ENCODE data around the gene ADARB2. TPM values are rescaled to one million over a fixed set of nuclear protein-coding genes. Genes with fewer than 3 reads are reported as not detected.
A peak's percentile ranks its signal among the peaks of the same experiment; 100 is the strongest.
"Not testable (repeated sequence)": the region's sequence is repeated elsewhere in the genome, so short reads cannot be mapped to it uniquely, and the experiment has no call there.

ADARB2 gene
- total and polyA plus RNA-seq, 4 experiments from 2014 or later = 13.5 to 14.1 TPM; not detected in 2

- H3K4me3 Mint-ChIP-seq = no peak overlapping the region
- no peaks in the 10 kb centered on the region for H3K36me3 Mint-ChIP-seq
Observed at GRCh38 chr10:1166101-1166827, 571.1 kb downstream of the ADARB2 start.

GRCh38 chr10:1163831-1164230 lies 573.5 kb downstream of the ADARB2 start:
- ChIA-PET CTCF (ENCODE audit: partially characterized antibody) (interaction anchor here (0.6 kb wide), 1 partner anchor 11 kb away, joined by 3 read pairs; no protein-coding TSS in a partner anchor), POLR2A (ENCODE audit: partially characterized antibody) (no interaction called here)
- H3K27me3 ChIP-seq (ENCODE audit: insufficient read depth, low read length) = no peaks in the 10 kb centered on the region
- Mint-ChIP-seq H3K36me3 (no peaks in the 10 kb centered on the region), H3K27me3 (peaks cover 2 to 15% of the 10 kb centered on the region in 2 donors), H3K4me1 (no peaks in the 10 kb centered on the region), H3K27ac (no peak overlapping the region), H3K4me3 (no peak overlapping the region), H3K9me3 (peaks cover 0 to 2% (median 0%) of the 10 kb centered on the region in 8 donors)
- no peaks in the 10 kb centered on the region for H3K9me3 ChIP-seq (ENCODE audit: control insufficient read depth in 1 of 2, low read length in 2 of 2)
- H3K27ac ChIP-seq (ENCODE audit: low read depth, low read length) = no peak overlapping the region
- no peaks in the 10 kb centered on the region for H3K36me3 ChIP-seq (ENCODE audit: insufficient read depth, low read length)
- H3K4me3 ChIP-seq (ENCODE audit: low read length in 2 of 2) = no peak overlapping the region
- H3K4me1 ChIP-seq (ENCODE audit: insufficient read depth, low read length) = no peaks in the 10 kb centered on the region
- DNase-seq = no peak
- intact Hi-C loops (cut with micrococcal nuclease) = no loop called here

More at GRCh38 chr10:1166101-1166827, 571.1 kb downstream of the ADARB2 start:
- no peak overlapping the region for H3K27ac ChIP-seq (ENCODE audit: low read depth, low read length)
- no peak overlapping the region for H3K4me3 ChIP-seq (ENCODE audit: low read length in 2 of 2)
- H3K36me3 ChIP-seq (ENCODE audit: insufficient read depth, low read length) = no peaks in the 10 kb centered on the region
- ChIA-PET CTCF (ENCODE audit: partially characterized antibody) (no interaction called here), POLR2A (ENCODE audit: partially characterized antibody) (no interaction called here)
- no peaks in the 10 kb centered on the region for H3K9me3 ChIP-seq (ENCODE audit: control insufficient read depth in 1 of 2, low read length in 2 of 2)
- no peak overlapping the region for H3K27ac Mint-ChIP-seq
- H3K9me3 Mint-ChIP-seq = peaks cover 0 to 2% (median 0%) of the 10 kb centered on the region in 8 donors
- H3K27me3 Mint-ChIP-seq = peaks cover 2 to 13% of the 10 kb centered on the region in 2 donors
- no peaks in the 10 kb centered on the region for H3K27me3 ChIP-seq (ENCODE audit: insufficient read depth, low read length)
- no peak for DNase-seq
- no peaks in the 10 kb centered on the region for H3K4me1 Mint-ChIP-seq
- intact Hi-C loops (cut with micrococcal nuclease) = no loop called here
- H3K4me1 ChIP-seq (ENCODE audit: insufficient read depth, low read length) = no peaks in the 10 kb centered on the region

GRCh38 chr10:1163204-1163660 lies 574.1 kb downstream of the ADARB2 start:
- ChIA-PET POLR2A (ENCODE audit: partially characterized antibody) (no interaction called here), CTCF (ENCODE audit: partially characterized antibody) (interaction anchor here (0.6 kb wide), 1 partner anchor 12 kb away, joined by 3 read pairs; no protein-coding TSS in a partner anchor)
- H3K36me3 Mint-ChIP-seq = no peaks in the 10 kb centered on the region
- intact Hi-C loops (cut with micrococcal nuclease) = no loop called here
- H3K9me3 ChIP-seq (ENCODE audit: control insufficient read depth in 1 of 2, low read length in 2 of 2) = no peaks in the 10 kb centered on the region
- H3K4me3 Mint-ChIP-seq = peak overlapping the region in 1 of 8 donors; percentile 22
- H3K4me3 ChIP-seq (ENCODE audit: low read length in 2 of 2) = no peak overlapping the region
- H3K36me3 ChIP-seq (ENCODE audit: insufficient read depth, low read length) = no peaks in the 10 kb centered on the region
- no peak for DNase-seq
- peaks cover 0 to 2% (median 0%) of the 10 kb centered on the region in 8 donors for H3K9me3 Mint-ChIP-seq
- H3K27ac Mint-ChIP-seq = no peak overlapping the region
- H3K4me1 ChIP-seq (ENCODE audit: insufficient read depth, low read length) = no peaks in the 10 kb centered on the region
- no peaks in the 10 kb centered on the region for H3K27me3 ChIP-seq (ENCODE audit: insufficient read depth, low read length)
- H3K27me3 Mint-ChIP-seq = peaks cover 2 to 14% of the 10 kb centered on the region in 2 donors
- H3K27ac ChIP-seq (ENCODE audit: low read depth, low read length) = no peak overlapping the region
- no peaks in the 10 kb centered on the region for H3K4me1 Mint-ChIP-seq

GRCh38 chr10:1162481-1163203 lies 574.7 kb downstream of the ADARB2 start:
- no peak for DNase-seq
- Mint-ChIP-seq H3K4me1 (no peaks in the 10 kb centered on the region), H3K4me3 (no peak overlapping the region), H3K27ac (no peak overlapping the region), H3K27me3 (peaks cover 2 to 10% of the 10 kb centered on the region in 2 donors), H3K9me3 (peaks cover 0 to 2% (median 0%) of the 10 kb centered on the region in 8 donors), H3K36me3 (no peaks in the 10 kb centered on the region)
- Histone ChIP-seq H3K9me3 (ENCODE audit: control insufficient read depth in 1 of 2, low read length in 2 of 2) (no peaks in the 10 kb centered on the region), H3K4me3 (ENCODE audit: low read length in 2 of 2) (no peak overlapping the region), H3K27me3 (ENCODE audit: insufficient read depth, low read length) (no peaks in the 10 kb centered on the region), H3K36me3 (ENCODE audit: insufficient read depth, low read length) (no peaks in the 10 kb centered on the region), H3K27ac (ENCODE audit: low read depth, low read length) (no peak overlapping the region), H3K4me1 (ENCODE audit: insufficient read depth, low read length) (no peaks in the 10 kb centered on the region)
- ChIA-PET POLR2A (ENCODE audit: partially characterized antibody) (no interaction called here), CTCF (ENCODE audit: partially characterized antibody) (no interaction called here)
- intact Hi-C loops (cut with micrococcal nuclease) = no loop called here

GRCh38 chr10:1161315-1161673 lies 576.0 kb downstream of the ADARB2 start:
- H3K36me3 Mint-ChIP-seq; intact Hi-C loops (cut with micrococcal nuclease); DNase-seq; H3K4me1 ChIP-seq (ENCODE audit: insufficient read depth, low read length); H3K4me1 Mint-ChIP-seq; H3K4me3 ChIP-seq (ENCODE audit: low read length in 2 of 2); H3K9me3 ChIP-seq (ENCODE audit: control insufficient read depth in 1 of 2, low read length in 2 of 2); H3K27ac Mint-ChIP-seq; H3K36me3 ChIP-seq (ENCODE audit: insufficient read depth, low read length); CTCF ChIA-PET (ENCODE audit: partially characterized antibody); POLR2A ChIA-PET (ENCODE audit: partially characterized antibody); H3K27ac ChIP-seq (ENCODE audit: low read depth, low read length); H3K9me3 Mint-ChIP-seq; H3K4me3 Mint-ChIP-seq; H3K27me3 ChIP-seq (ENCODE audit: insufficient read depth, low read length): not testable (repeated sequence)
- peaks cover 2 to 14% of the 10 kb centered on the region in 2 donors for H3K27me3 Mint-ChIP-seq

- ChIA-PET POLR2A (ENCODE audit: partially characterized antibody) (interaction anchor here (0.6 kb wide), 1 partner anchor 193 kb away, joined by 3 read pairs; no protein-coding TSS in a partner anchor), CTCF (ENCODE audit: partially characterized antibody) (no interaction called here)
- no peak overlapping the region for H3K4me3 Mint-ChIP-seq
- H3K9me3 ChIP-seq (ENCODE audit: control insufficient read depth in 1 of 2, low read length in 2 of 2) = no peaks in the 10 kb centered on the region
- no peak overlapping the region for H3K4me3 ChIP-seq (ENCODE audit: low read length in 2 of 2)
- no peaks in the 10 kb centered on the region for H3K4me1 ChIP-seq (ENCODE audit: insufficient read depth, low read length)
- no peak overlapping the region for H3K27ac ChIP-seq (ENCODE audit: low read depth, low read length)
- peaks cover 2 to 12% of the 10 kb centered on the region in 2 donors for H3K27me3 Mint-ChIP-seq
- no peaks in the 10 kb centered on the region for H3K4me1 Mint-ChIP-seq
- intact Hi-C loops (cut with micrococcal nuclease) = no loop called here
- H3K27me3 ChIP-seq (ENCODE audit: insufficient read depth, low read length) = no peaks in the 10 kb centered on the region
- peaks cover 0 to 2% (median 0%) of the 10 kb centered on the region in 8 donors for H3K9me3 Mint-ChIP-seq
- no peak for DNase-seq
- no peaks in the 10 kb centered on the region for H3K36me3 ChIP-seq (ENCODE audit: insufficient read depth, low read length)
- H3K36me3 Mint-ChIP-seq = no peaks in the 10 kb centered on the region
- H3K27ac Mint-ChIP-seq = no peak overlapping the region
Observed at GRCh38 chr10:1160561-1161314, 576.6 kb downstream of the ADARB2 start.
